Ovary (tissue), 9 donors: ENCODE results near the gene FBXL13. TPM values are rescaled to one million over a fixed set of nuclear protein-coding genes. Genes with fewer than 3 reads are reported as not detected.
A peak's percentile ranks its signal among the peaks of the same experiment; 100 is the strongest.

ENCODE experiments used
- DNase-seq, 5 donors: peaks; one replicate each; pipeline ENCODE4 v3.0.0-alpha.2; 2019 to 2020
- H3K27ac ChIP-seq, 2 donors: fragments of 200-600 bp; one replicate each; pipeline versions ENCODE4 v1.5.1 to v1.8.0; 2019 to 2022
- H3K27me3 ChIP-seq: fragments of 200-600 bp; one replicate; pipeline ENCODE4 v1.8.0; 2022
- H3K36me3 ChIP-seq: fragments of 200-600 bp; sonication (generic); one replicate; pipeline ENCODE4 v1.5.1; 2019
- H3K4me1 ChIP-seq: one replicate; pipeline ENCODE4 v1.8.1; 2013; ENCODE audit warnings: mild to moderate bottlenecking, moderate library complexity; ENCODE audit not compliant: insufficient read depth
- H3K4me3 ChIP-seq: fragments of 200-600 bp; sonication (generic); one replicate; pipeline ENCODE4 v1.5.1; 2017
- H3K9me3 ChIP-seq, 2 donors: fragments of 200-600 bp in 1 of 2; sonication (generic) in 1 of 2; one replicate each; pipeline versions ENCODE4 v1.5.1 to v1.8.1; 2013 to 2019; ENCODE audit warnings: mild to moderate bottlenecking in 1 of 2, moderate library complexity in 1 of 2
- EP300 ChIP-seq: sonication (generic); formaldehyde crosslinking; IDR thresholded peaks from one replicate; pipeline ENCODE4 v1.6.1; 2017; ENCODE audit warnings: antibody characterized with exemption
- POLR2A ChIP-seq: fragments of 450-650 bp; IDR thresholded peaks from one replicate; pipeline ENCODE4 v1.6.1; 2017; ENCODE audit warnings: antibody characterized with exemption, mild to moderate bottlenecking, moderate library complexity
- WGBS, 3 donors: extraction: QIAGEN DNeasy Blood & Tissue Kit in 1 of 3; methylation state at CpG; one replicate each; pipeline versions ENCODE4 v1.1.5 to v1.1.7; 2013 to 2017; 5-methylcytosine and 5-hydroxymethylcytosine counted together
- intact Hi-C, 4 donors: fragments of 100-400 bp; cut with DNase I; formaldehyde crosslinking; loops; one replicate each; pipeline versions ENCODE4 v1.11.0 to v1.15.1; 2022 to 2023
- polyA plus RNA-seq, 2 donors: library from polyadenylated mRNA; stranded (reverse); fragments of 200-250 nt in 1 of 2; fragments of 350-450 nt in 1 of 2; fragmentation: Illumina TruSeq in 1 of 2; extraction: RNeasy Lipid Tissue Mini Kit (QIAGEN cat#74804) in 1 of 2; gene quantifications; one replicate each; pipeline ENCODE4 v1.2.3, GENCODE V29; 2013 to 2014
- total RNA-seq, 7 donors: library from RNA; depleted of rRNA in 2 of 7; stranded (reverse); fragments of >200 nt in 2 of 7; fragmentation: NEBNext Ultra II Directional in 3 of 7; extraction: Animal tissue kit (Norgen Biotek cat#: 25700) in 3 of 7; gene quantifications; one replicate each; pipeline versions ENCODE4 v1.1.0 to v1.2.4, GENCODE V29; 2016 to 2023
- TF ChIP-seq, protein P1 (sequence below), 3 donors: fragments of 450-650 bp in 2 of 3; fragments of 200-600 bp in 1 of 3; IDR thresholded peaks; one replicate each; pipeline versions ENCODE4 v1.5.1 to v1.8.0; 2016 to 2022; ENCODE audit warnings: antibody characterized with exemption in 3 of 3, mild to moderate bottlenecking in 1 of 3
- donor health status: DM: no; HTN: no; CAD: no; lungs with moderate emphysema.
- donor health status: DM: no; HTN: no; CAD: no.
- donor health status: Bipolar disorder and iron deficiency.
- donor health status: DM: yes; HTN: yes; CAD: no.
- donor health status: DM: no; HTN: no; CAD: no.
- donor health status: DM: yes; HTN: yes; CAD: no.

FBXL13 gene
- total and polyA plus RNA-seq, 9 donors = 1.1 to 13.3 (median 6.0) TPM

DNA sequence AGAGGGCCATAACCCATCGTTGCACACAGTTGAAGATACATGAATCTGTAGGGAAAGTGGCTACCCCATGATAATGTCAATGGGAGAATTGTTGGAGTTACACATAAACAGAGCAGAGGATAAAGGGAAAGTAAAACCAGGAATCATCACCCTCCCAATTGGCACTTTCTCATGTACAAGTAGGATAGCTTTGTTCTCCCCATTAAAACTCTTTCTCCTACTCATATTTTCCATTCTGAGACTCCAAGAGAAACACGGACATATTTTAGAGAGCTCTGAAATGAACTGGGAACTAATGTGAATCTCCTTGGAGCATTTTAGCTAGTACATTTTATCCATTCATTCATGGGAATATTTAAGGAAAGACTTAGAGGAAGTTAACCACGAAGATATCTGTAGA lies 179.0 kb downstream of the FBXL13 start:
- TF ChIP-seq POLR2A (no peak), EP300 (no peak)
- TF ChIP-seq, protein P1, sequence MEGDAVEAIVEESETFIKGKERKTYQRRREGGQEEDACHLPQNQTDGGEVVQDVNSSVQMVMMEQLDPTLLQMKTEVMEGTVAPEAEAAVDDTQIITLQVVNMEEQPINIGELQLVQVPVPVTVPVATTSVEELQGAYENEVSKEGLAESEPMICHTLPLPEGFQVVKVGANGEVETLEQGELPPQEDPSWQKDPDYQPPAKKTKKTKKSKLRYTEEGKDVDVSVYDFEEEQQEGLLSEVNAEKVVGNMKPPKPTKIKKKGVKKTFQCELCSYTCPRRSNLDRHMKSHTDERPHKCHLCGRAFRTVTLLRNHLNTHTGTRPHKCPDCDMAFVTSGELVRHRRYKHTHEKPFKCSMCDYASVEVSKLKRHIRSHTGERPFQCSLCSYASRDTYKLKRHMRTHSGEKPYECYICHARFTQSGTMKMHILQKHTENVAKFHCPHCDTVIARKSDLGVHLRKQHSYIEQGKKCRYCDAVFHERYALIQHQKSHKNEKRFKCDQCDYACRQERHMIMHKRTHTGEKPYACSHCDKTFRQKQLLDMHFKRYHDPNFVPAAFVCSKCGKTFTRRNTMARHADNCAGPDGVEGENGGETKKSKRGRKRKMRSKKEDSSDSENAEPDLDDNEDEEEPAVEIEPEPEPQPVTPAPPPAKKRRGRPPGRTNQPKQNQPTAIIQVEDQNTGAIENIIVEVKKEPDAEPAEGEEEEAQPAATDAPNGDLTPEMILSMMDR (IDR thresholded peaks at IDR 0.05) = no peak
- peak overlapping the region in 1 of 2 donors; percentile 32 for H3K27ac ChIP-seq
- intact Hi-C loops = no loop called here
- DNase-seq = no peak
- no peaks in the 10 kb centered on the region for H3K9me3 ChIP-seq
- no peak overlapping the region for H3K4me3 ChIP-seq
- peaks cover 1% of the 10 kb centered on the region for H3K4me1 ChIP-seq
- H3K27me3 ChIP-seq = no peaks in the 10 kb centered on the region
- WGBS, 3 donors = 24 to 50% (median 35%) methylated on average over 3 of the region's 3 CpGs
- no peaks in the 10 kb centered on the region for H3K36me3 ChIP-seq

DNA sequence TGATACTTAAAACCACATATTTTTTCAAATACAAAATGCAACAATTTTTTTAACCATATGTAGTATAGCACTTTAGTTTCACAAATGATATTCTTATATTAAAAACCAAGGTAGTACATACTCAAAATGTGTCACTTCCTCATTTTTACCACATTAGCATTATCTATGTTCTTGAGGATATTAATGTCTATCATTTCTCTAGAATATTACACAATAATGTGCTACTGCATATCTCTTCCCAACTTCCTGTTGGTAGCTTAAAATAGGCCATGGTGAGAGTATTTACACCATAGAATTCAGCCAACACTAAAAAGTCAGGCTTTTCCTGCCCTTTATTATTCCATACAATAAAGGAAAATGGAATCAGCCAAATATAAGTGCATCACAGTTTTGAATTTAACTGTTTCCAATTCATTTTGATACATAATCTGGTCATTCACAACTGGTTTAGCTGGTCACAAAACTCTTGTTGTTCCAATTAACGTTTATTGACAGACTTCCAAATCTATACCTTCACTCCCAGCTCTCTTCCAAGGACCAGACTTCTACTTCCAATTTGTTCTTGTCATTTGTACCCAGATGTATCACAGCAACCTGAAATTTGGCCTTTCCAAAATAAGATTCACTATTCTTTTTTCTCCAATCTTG lies 181.8 kb downstream of the FBXL13 start:
- intact Hi-C loops = no loop called here
- peaks cover 3% of the 10 kb centered on the region for H3K4me1 ChIP-seq
- no peaks in the 10 kb centered on the region for H3K9me3 ChIP-seq
- TF ChIP-seq, protein P1 (IDR thresholded peaks at IDR 0.05) = no peak
- TF ChIP-seq EP300 (no peak), POLR2A (no peak)
- no peak overlapping the region for H3K4me3 ChIP-seq
- no peaks in the 10 kb centered on the region for H3K27me3 ChIP-seq
- WGBS, 3 donors = 86 to 90% (median 87%) methylated on average over 1 of the region's 1 CpG
- no peak overlapping the region for H3K27ac ChIP-seq
- H3K36me3 ChIP-seq = no peaks in the 10 kb centered on the region
- no peak for DNase-seq

DNA sequence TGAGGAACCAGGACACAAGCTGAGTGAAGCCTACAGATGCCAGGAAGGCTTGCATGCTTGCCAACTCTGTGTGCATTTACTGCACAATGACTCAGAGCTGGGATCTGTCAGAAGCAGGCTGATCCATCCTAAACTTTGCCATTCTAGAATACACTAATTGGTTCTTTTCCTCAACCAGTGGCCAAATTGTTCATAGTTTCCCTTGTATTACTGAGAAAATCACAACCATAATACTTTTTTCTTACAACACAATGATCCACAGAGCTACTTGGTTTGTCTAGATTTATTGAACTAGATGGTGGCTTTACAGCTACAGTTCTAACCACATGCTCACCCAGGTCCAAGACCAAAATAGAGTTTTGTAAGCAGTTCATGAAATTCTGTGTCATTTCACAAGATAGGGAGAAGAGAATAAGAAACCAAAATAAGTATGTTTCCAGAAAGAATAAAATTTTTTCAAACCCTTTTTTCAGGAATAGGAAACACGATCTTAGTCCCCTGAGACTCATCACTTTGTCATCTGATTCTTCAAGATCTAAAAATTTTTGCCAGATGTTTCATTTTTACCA lies 182.8 kb downstream of the FBXL13 start:
- Histone ChIP-seq H3K9me3 (no peaks in the 10 kb centered on the region), H3K27me3 (no peaks in the 10 kb centered on the region), H3K4me3 (no peak overlapping the region), H3K36me3 (no peaks in the 10 kb centered on the region), H3K27ac (no peak overlapping the region), H3K4me1 (peaks cover 3% of the 10 kb centered on the region)
- intact Hi-C loops = no loop called here
- WGBS, 3 donors = 20 to 38% (median 31%) methylated on average over 1 of the region's 1 CpG
- DNase-seq = peak in 3 of 5 donors; percentile 40 to 61 (median 48)
- TF ChIP-seq, protein P1 (IDR thresholded peaks at IDR 0.05) = no peak
- TF ChIP-seq EP300 (no peak), POLR2A (no peak)

DNA sequence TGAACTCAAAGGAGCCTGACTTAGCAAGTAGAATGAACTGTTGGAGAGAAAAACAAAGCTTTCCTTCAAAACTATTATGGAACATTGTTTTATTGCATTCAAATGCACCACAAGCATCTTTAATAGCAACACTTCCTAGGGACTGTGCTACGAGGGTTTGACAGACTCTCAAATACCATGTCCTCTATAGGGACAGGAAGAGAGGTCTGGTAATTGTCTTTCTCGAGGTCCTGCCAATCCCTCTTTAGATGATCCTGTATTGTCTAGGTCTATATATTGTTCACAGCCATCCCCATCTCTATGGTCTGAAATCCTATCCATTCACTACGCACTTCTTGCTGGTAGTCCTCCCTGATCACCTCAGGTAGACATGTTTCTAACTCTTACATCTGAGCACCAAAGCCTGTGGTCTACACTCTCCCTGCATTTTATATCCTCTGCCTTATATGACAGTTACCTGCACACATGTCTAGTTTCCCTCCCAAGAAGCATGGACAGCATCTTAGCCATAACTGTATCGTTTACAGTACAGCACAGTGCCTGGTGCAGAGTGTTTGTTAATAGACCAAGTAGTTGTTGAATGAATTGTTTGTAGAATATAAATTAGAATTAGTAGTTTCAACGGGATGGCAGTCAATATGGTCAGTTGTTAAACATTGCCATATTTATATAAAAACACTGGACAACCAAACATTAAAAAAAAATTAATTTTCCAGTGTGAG lies 183.5 kb downstream of the FBXL13 start:
- WGBS, 3 donors = 81 to 93% (median 88%) methylated on average over 5 of the region's 5 CpGs
- H3K27me3 ChIP-seq = no peaks in the 10 kb centered on the region
- no peaks in the 10 kb centered on the region for H3K36me3 ChIP-seq
- H3K4me1 ChIP-seq = peaks cover 3% of the 10 kb centered on the region
- H3K9me3 ChIP-seq = no peaks in the 10 kb centered on the region
- intact Hi-C loops = no loop called here
- H3K4me3 ChIP-seq = no peak overlapping the region
- DNase-seq = no peak
- TF ChIP-seq, protein P1 (IDR thresholded peaks at IDR 0.05) = no peak
- no peak for TF ChIP-seq EP300
- no peak for TF ChIP-seq POLR2A
- no peak overlapping the region for H3K27ac ChIP-seq
